HepG2 (cell line): ENCODE measurements around the gene KIRREL2. TPM values are rescaled to one million over a fixed set of nuclear protein-coding genes. Genes with fewer than 3 reads are reported as not detected.
A peak's percentile ranks its signal among the peaks of the same experiment; 100 is the strongest.

Experiments used
- CSRNP2 ChIP-seq: sonication (generic); formaldehyde crosslinking; conservative IDR thresholded peaks from 2 replicates; pipeline ENCODE4 v1.8.0; 2022; ENCODE audit warnings: low read depth, missing genetic modification reagents
- HNF4A ChIP-seq: sonication (generic); formaldehyde crosslinking; IDR thresholded peaks from 2 replicates; pipeline ENCODE4 v1.4.0; 2020; ENCODE audit warnings: missing genetic modification reagents
- HOXA3 ChIP-seq: sonication (generic); formaldehyde crosslinking; IDR thresholded peaks from 2 replicates; pipeline ENCODE4 v1.5.0; 2020; ENCODE audit warnings: missing genetic modification reagents
- KDM2A ChIP-seq: sonication (generic); formaldehyde crosslinking; IDR thresholded peaks from 2 replicates; pipeline ENCODE4 v1.4.0; 2020; ENCODE audit warnings: low read depth, missing genetic modification reagents, borderline replicate concordance
- KLF12 ChIP-seq: sonication (generic); formaldehyde crosslinking; IDR thresholded peaks from 2 replicates; pipeline ENCODE4 v1.4.0; 2020; ENCODE audit warnings: missing genetic modification reagents, borderline replicate concordance
- NRL ChIP-seq: sonication (generic); formaldehyde crosslinking; IDR thresholded peaks from 2 replicates; pipeline ENCODE4 v1.5.0; 2020; ENCODE audit warnings: missing genetic modification reagents, mild to moderate bottlenecking, moderate library complexity, borderline replicate concordance
- POLR2G ChIP-seq: fragments of 200-400 bp; formaldehyde crosslinking; IDR thresholded peaks from 2 replicates; pipeline ENCODE4 v1.6.1; 2018; ENCODE audit warnings: mild to moderate bottlenecking, low read depth, low read length, moderate library complexity
- SP4 ChIP-seq: sonication (generic); formaldehyde crosslinking; IDR thresholded peaks from 2 replicates; pipeline ENCODE4 v1.8.1; 2023; ENCODE audit warnings: mild to moderate bottlenecking, missing genetic modification reagents
- SRSF1 ChIP-seq: fragments of 200-400 bp; formaldehyde crosslinking; optimal IDR thresholded peaks from 2 replicates; pipeline ENCODE3; 2017; ENCODE audit warnings: mild to moderate bottlenecking, low read depth, low read length, moderate library complexity
- ZBTB7A ChIP-seq: sonication (generic); formaldehyde crosslinking; IDR thresholded peaks from 2 replicates; pipeline ENCODE4 v1.8.0; 2022; ENCODE audit warnings: mild to moderate bottlenecking, missing genetic modification reagents
- ZMYM4 ChIP-seq: sonication (generic); formaldehyde crosslinking; IDR thresholded peaks from 2 replicates; pipeline ENCODE4 v1.8.1; 2023; ENCODE audit warnings: mild to moderate bottlenecking, missing genetic modification reagents
- ZNF205 ChIP-seq: IDR thresholded peaks from 2 replicates; pipeline ENCODE4 v1.6.1; 2018; ENCODE audit warnings: missing biosample characterization, missing genetic modification reagents
- ZNF225 ChIP-seq: sonication (generic); formaldehyde crosslinking; IDR thresholded peaks from 2 replicates; pipeline ENCODE4 v1.4.0; 2020; ENCODE audit warnings: mild to moderate bottlenecking, missing genetic modification reagents
- ZNF235 ChIP-seq: sonication (generic); formaldehyde crosslinking; IDR thresholded peaks from 2 replicates; pipeline ENCODE4 v1.8.1; 2023; ENCODE audit warnings: mild to moderate bottlenecking, missing genetic modification reagents, borderline replicate concordance
- ZNF24 ChIP-seq: fragments of 450-650 bp; IDR thresholded peaks from 2 replicates; pipeline ENCODE4 v1.6.1; 2017; ENCODE audit warnings: antibody characterized with exemption, mild to moderate bottlenecking
- polyA plus RNA-seq, 8 experiments: library from polyadenylated mRNA; depleted of rRNA in 3 of 8; stranded (reverse) in 7 of 8; unstranded in 1 of 8; fragments of >200 nt; fragmentation: Illumina TruSeq in 4 of 8; extraction: Trizol in 4 of 8; gene quantifications; 2 replicates each; pipeline versions ENCODE4 v1.2.1 to v1.2.3, GENCODE V29; 2011 to 2016; ENCODE audit warnings: low read depth in 4 of 8, missing spikeins in 1 of 8, mixed read lengths in 1 of 8; ENCODE audit not compliant: insufficient read depth in 1 of 8
- total RNA-seq, 5 experiments: library from RNA; depleted of rRNA; stranded (reverse); fragments of >200 nt; fragmentation: Illumina TruSeq; extraction: Trizol; gene quantifications; 2 replicates each; pipeline ENCODE4 v1.2.3, GENCODE V29; 2016; ENCODE audit warnings: low read depth in 1 of 5
- TF ChIP-seq, protein P1 (sequence below), 2 experiments: sonication (generic) in 1 of 2; formaldehyde crosslinking in 1 of 2; IDR thresholded peaks; 2 replicates each; pipeline versions ENCODE4 v1.4.0 to v1.6.1; 2018 to 2020; ENCODE audit warnings: missing genetic modification reagents in 2 of 2, borderline replicate concordance in 1 of 2, low read depth in 1 of 2, mild to moderate bottlenecking in 1 of 2, missing biosample characterization in 1 of 2
- TF ChIP-seq, protein P2 (sequence below): sonication (generic); formaldehyde crosslinking; IDR thresholded peaks from 2 replicates; pipeline ENCODE4 v1.4.0; 2020; ENCODE audit warnings: mild to moderate bottlenecking, missing genetic modification reagents
- TF ChIP-seq, protein P3 (sequence below): sonication (generic); formaldehyde crosslinking; conservative IDR thresholded peaks from 2 replicates; pipeline ENCODE4 v1.8.0; 2022; ENCODE audit warnings: mild to moderate bottlenecking, moderate library complexity, missing genetic modification reagents
- TF ChIP-seq, protein P4 (sequence below): IDR thresholded peaks from 2 replicates; pipeline ENCODE4 v1.6.1; 2018; ENCODE audit warnings: missing genetic modification reagents, mild to moderate bottlenecking, missing compliant biosample characterization

KIRREL2 gene
- total and polyA plus RNA-seq, 2 of the 13 experiments (the other 11 are each of a cell fraction or from before 2014, with no cell fraction given), result 0.18 to 2.4 TPM

DNA sequence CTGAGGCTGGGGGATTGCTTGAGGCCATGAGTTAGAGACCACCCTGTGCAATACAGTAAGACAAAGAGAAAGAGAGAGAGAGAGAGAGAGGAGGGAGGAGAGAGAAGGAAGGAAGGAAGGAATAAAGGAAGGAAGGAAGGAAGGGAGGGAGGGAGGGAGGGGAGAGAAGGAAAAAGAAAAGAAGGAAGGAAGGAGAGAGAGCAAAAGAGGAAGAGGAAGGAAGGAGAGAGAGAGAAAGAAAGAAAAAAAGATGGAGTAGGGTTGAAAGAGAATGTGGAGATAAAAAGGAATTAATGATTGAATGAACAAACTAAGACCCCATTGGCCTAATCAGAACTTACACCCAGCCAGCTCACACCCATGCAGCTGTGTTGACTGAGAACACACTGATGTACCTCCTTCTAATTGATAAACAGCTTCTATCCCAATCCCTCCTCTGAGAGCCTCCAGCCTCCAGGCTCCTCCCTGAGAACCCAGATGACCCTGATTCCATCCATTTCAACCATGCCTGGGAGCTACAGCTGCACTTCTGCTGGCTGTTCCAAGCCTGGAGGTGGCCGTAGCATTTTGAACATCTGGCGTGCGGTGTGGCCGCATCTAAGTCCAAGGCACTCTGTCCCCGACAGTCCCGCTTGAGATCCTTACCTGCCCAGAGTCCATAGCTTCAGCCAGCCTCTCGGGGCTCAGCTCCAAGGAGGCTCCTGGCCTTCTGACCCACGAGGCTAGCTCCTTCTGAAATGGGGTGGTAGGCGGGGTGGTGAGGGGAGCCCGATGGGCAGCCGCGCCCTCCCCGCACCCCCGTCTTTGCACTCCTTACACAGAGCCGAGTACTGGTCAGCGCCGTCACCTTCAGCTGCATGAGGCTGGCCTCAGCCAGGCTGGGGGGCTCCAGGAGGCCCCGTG lies 45.1 kb upstream of the KIRREL2 start (continued):
- TF ChIP-seq, protein P1, sequence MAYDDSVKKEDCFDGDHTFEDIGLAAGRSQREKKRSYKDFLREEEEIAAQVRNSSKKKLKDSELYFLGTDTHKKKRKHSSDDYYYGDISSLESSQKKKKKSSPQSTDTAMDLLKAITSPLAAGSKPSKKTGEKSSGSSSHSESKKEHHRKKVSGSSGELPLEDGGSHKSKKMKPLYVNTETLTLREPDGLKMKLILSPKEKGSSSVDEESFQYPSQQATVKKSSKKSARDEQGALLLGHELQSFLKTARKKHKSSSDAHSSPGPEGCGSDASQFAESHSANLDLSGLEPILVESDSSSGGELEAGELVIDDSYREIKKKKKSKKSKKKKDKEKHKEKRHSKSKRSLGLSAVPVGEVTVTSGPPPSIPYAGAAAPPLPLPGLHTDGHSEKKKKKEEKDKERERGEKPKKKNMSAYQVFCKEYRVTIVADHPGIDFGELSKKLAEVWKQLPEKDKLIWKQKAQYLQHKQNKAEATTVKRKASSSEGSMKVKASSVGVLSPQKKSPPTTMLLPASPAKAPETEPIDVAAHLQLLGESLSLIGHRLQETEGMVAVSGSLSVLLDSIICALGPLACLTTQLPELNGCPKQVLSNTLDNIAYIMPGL (CRISPR knock-in tag; IDR thresholded peaks at IDR 0.05; ENCODE audit: borderline replicate concordance in 1 of 2, low read depth in 1 of 2), result peak in 1 of 2 experiments; percentile 14; a peak in 1 of 4 replicates
- TF ChIP-seq HOXA3 (CRISPR knock-in tag), result 0 out of 2 replicates have a peak, but pooled peaks have one; percentile 23
- TF ChIP-seq ZNF235 (CRISPR knock-in tag), result 0 out of 2 replicates have a peak, but pooled peaks have one; percentile 4
- TF ChIP-seq NRL, result peak; percentile 38; the same call in 1 of the 2 replicates
- 0 out of 2 replicates have a peak, but pooled peaks have one; percentile 22 for TF ChIP-seq ZMYM4 (CRISPR knock-in tag)
- TF ChIP-seq KLF12 (CRISPR knock-in tag), result 0 out of 2 replicates have a peak, but pooled peaks have one; percentile 35
- 0 out of 2 replicates have a peak, but pooled peaks have one; percentile 25 for TF ChIP-seq POLR2G
- TF ChIP-seq KDM2A (CRISPR knock-in tag), result 0 out of 2 replicates have a peak, but pooled peaks have one; percentile 19
- no peak for TF ChIP-seq ZBTB7A (CRISPR knock-in tag)
- TF ChIP-seq, protein P2, sequence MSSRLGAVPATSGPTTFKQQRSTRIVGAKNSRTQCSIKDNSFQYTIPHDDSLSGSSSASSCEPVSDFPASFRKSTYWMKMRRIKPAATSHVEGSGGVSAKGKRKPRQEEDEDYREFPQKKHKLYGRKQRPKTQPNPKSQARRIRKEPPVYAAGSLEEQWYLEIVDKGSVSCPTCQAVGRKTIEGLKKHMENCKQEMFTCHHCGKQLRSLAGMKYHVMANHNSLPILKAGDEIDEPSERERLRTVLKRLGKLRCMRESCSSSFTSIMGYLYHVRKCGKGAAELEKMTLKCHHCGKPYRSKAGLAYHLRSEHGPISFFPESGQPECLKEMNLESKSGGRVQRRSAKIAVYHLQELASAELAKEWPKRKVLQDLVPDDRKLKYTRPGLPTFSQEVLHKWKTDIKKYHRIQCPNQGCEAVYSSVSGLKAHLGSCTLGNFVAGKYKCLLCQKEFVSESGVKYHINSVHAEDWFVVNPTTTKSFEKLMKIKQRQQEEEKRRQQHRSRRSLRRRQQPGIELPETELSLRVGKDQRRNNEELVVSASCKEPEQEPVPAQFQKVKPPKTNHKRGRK (CRISPR knock-in tag), result peak; percentile 48; the same call in 1 of the 2 replicates
- 0 out of 2 replicates have a peak, but pooled peaks have one; percentile 1 for TF ChIP-seq ZNF205 (CRISPR knock-in tag)
- TF ChIP-seq ZNF24, result no peak
- TF ChIP-seq, protein P3, sequence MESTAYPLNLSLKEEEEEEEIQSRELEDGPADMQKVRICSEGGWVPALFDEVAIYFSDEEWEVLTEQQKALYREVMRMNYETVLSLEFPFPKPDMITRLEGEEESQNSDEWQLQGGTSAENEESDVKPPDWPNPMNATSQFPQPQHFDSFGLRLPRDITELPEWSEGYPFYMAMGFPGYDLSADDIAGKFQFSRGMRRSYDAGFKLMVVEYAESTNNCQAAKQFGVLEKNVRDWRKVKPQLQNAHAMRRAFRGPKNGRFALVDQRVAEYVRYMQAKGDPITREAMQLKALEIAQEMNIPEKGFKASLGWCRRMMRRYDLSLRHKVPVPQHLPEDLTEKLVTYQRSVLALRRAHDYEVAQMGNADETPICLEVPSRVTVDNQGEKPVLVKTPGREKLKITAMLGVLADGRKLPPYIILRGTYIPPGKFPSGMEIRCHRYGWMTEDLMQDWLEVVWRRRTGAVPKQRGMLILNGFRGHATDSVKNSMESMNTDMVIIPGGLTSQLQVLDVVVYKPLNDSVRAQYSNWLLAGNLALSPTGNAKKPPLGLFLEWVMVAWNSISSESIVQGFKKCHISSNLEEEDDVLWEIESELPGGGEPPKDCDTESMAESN, result 0 out of 2 replicates have a peak, but pooled peaks have one; percentile 35
- no peak for TF ChIP-seq HNF4A (CRISPR knock-in tag)
- no peak for TF ChIP-seq SP4 (CRISPR knock-in tag)
- TF ChIP-seq ZNF225 (CRISPR knock-in tag), result peak; percentile 77; the same call in 1 of the 2 replicates
- TF ChIP-seq, protein P4, sequence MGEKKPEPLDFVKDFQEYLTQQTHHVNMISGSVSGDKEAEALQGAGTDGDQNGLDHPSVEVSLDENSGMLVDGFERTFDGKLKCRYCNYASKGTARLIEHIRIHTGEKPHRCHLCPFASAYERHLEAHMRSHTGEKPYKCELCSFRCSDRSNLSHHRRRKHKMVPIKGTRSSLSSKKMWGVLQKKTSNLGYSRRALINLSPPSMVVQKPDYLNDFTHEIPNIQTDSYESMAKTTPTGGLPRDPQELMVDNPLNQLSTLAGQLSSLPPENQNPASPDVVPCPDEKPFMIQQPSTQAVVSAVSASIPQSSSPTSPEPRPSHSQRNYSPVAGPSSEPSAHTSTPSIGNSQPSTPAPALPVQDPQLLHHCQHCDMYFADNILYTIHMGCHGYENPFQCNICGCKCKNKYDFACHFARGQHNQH (CRISPR knock-in tag), result peak; percentile 50; the same call in 1 of the 2 replicates
- TF ChIP-seq SRSF1, result peak; percentile 53
- no peak for TF ChIP-seq CSRNP2
